K562 (cell line): Measurements from ENCODE around the gene CAMK2B. TPM values are rescaled to one million over a fixed set of nuclear protein-coding genes. Genes with fewer than 3 reads are reported as not detected.

Experiments
- ATAC-seq: fragments of 200-7000 bp; cut with Tn5 transposase; 3 replicates; pipeline ENCODE4 v1.9.1; 2020; ENCODE audit warnings: moderate library complexity
- BruUV-seq: library from RNA; stranded (reverse); fragments of 400-500 nt; replicated peaks from 2 replicates; lab custom pipeline; 2021; lab: Mats Ljungman, UMichigan
- CTCF ChIA-PET: fragments of 300-600 bp; formaldehyde crosslinking; extraction: SDS; loops from one replicate; lab custom pipeline; 2021; ENCODE audit warnings: low intra/inter-chr PET ratio; lab: Yijun Ruan, JAX
- POLR2A ChIA-PET: fragments of 300-600, 350-650 bp; sonication (Branson Sonifier 250); formaldehyde crosslinking; extraction: SDS; loops from one replicate; lab custom pipeline; 2021; ENCODE audit warnings: antibody characterized with exemption, inconsistent platforms; lab: Yijun Ruan, JAX
- DNase-seq, 4 experiments: peaks; one replicate each; pipeline versions ENCODE4 v3.0.0 to v3.0.0-alpha.2; 2011 to 2018; ENCODE audit warnings: low spot score in 3 of 4, mixed read lengths in 3 of 4; ENCODE audit errors: extremely low read depth in 1 of 4
- FAIRE-seq: peaks from 2 replicates; lab custom pipeline; 2011; peaks lifted over from hg19 to GRCh38; lab: Jason Lieb, UNC
- H2AFZ ChIP-seq: 2 replicates; pipeline ENCODE4 v1.6.0; 2011; ENCODE audit warnings: low read depth, low read length, control low read depth, inconsistent platforms
- H3K27ac ChIP-seq: fragments of 200-600 bp; 3 replicates; pipeline ENCODE4 v1.8.0; 2011; ENCODE audit warnings: low read depth, mild to moderate bottlenecking, control low read depth, inconsistent platforms, low read length, moderate library complexity, mixed read lengths; ENCODE audit errors: extremely low read depth
- H3K27me3 ChIP-seq, 2 experiments: fragments of 300-600 bp in 1 of 2; 2 replicates in 1 of 2; 3 replicates in 1 of 2; pipeline versions ENCODE4 v1.6.0 to v1.8.0; 2011; ENCODE audit warnings: inconsistent platforms in 2 of 2, low read length in 2 of 2, mild to moderate bottlenecking in 1 of 2, mixed read lengths in 1 of 2, moderate library complexity in 1 of 2; ENCODE audit not compliant: control insufficient read depth in 2 of 2, insufficient read depth in 2 of 2
- H3K36me3 ChIP-seq: fragments of 300-600 bp; 3 replicates; pipeline ENCODE4 v1.8.0; 2011; ENCODE audit warnings: mild to moderate bottlenecking, low read length, inconsistent platforms; ENCODE audit not compliant: control insufficient read depth, insufficient read depth
- H3K4me1 ChIP-seq, 2 experiments: fragments of 200-600 bp in 1 of 2; replicated peaks in 1 of 2; 2 replicates in 1 of 2; 3 replicates in 1 of 2; pipeline versions ENCODE4 v1.5.1 to v1.8.0; 2011; ENCODE audit warnings: inconsistent platforms in 2 of 2, low read length in 2 of 2, mild to moderate bottlenecking in 1 of 2, mixed read lengths in 1 of 2, moderate library complexity in 1 of 2; ENCODE audit not compliant: control insufficient read depth in 2 of 2, insufficient read depth in 2 of 2
- H3K4me2 ChIP-seq: 2 replicates; pipeline ENCODE4 v1.6.1; 2011; ENCODE audit warnings: low read length, control low read depth, inconsistent platforms, mixed read lengths; ENCODE audit not compliant: insufficient read depth
- H3K4me3 ChIP-seq: fragments of 200-600 bp; sonication (generic), shearing (Covaris generic); 2 replicates; pipeline ENCODE4 v1.5.1; 2016; ENCODE audit warnings: control low read depth, inconsistent platforms
- H3K79me2 ChIP-seq: fragments of 200-600 bp; 3 replicates; pipeline ENCODE4 v1.8.0; 2011; ENCODE audit warnings: low read length, inconsistent platforms; ENCODE audit not compliant: control insufficient read depth, insufficient read depth
- H3K9ac ChIP-seq, 2 experiments: 2 replicates each; pipeline versions ENCODE4 v1.6.0 to v1.6.1; 2011; ENCODE audit warnings: low read depth in 2 of 2, low read length in 2 of 2, control low read depth in 1 of 2, inconsistent platforms in 1 of 2, mild to moderate bottlenecking in 1 of 2, mixed read lengths in 1 of 2; ENCODE audit not compliant: insufficient read depth in 1 of 2
- H3K9me1 ChIP-seq: one replicate; pipeline ENCODE4 v1.6.0; 2011; ENCODE audit warnings: inconsistent platforms, mild to moderate bottlenecking, low read length, moderate library complexity; ENCODE audit not compliant: control insufficient read depth, insufficient read depth
- H3K9me3 ChIP-seq: replicated peaks from 2 replicates; pipeline ENCODE4 v1.5.1; 2011; ENCODE audit warnings: low read depth, low read length, inconsistent platforms; ENCODE audit not compliant: control insufficient read depth, insufficient read depth
- H4K20me1 ChIP-seq: replicated peaks from 2 replicates; pipeline ENCODE4 v1.6.1; 2011; ENCODE audit warnings: low read length, inconsistent platforms, mixed read lengths; ENCODE audit not compliant: control insufficient read depth, insufficient read depth
- ATF1 ChIP-seq, 2 experiments: fragments of 450-650 bp in 1 of 2; IDR thresholded peaks; 2 replicates each; pipeline ENCODE4 v1.6.1; 2016; ENCODE audit warnings: missing compliant biosample characterization in 1 of 2, missing genetic modification characterization in 1 of 2
- BRF1 ChIP-seq: IDR thresholded peaks from 3 replicates; pipeline ENCODE4 v1.6.1; 2011; ENCODE audit warnings: borderline replicate concordance, mild to moderate bottlenecking; ENCODE audit not compliant: insufficient read length; ENCODE audit errors: extremely low read depth
- CBX2 ChIP-seq: fragments of 200-600 bp; sonication (generic); IDR thresholded peaks from one replicate; pipeline ENCODE4 v1.6.1; 2012; ENCODE audit warnings: mild to moderate bottlenecking, low read length, inconsistent platforms; ENCODE audit not compliant: insufficient read depth, poor library complexity, severe bottlenecking
- CREM ChIP-seq: IDR thresholded peaks from 2 replicates; pipeline ENCODE4 v1.6.1; 2014; ENCODE audit warnings: antibody characterized with exemption, low read depth
- ETV1 ChIP-seq: fragments of 450-650 bp; conservative IDR thresholded peaks from 2 replicates; pipeline ENCODE4 v1.6.1; 2016; ENCODE audit warnings: missing genetic modification characterization, control low read depth, low read depth, missing compliant biosample characterization
- GABPB2 ChIP-seq: fragments of 250-450 bp; sonication (Bioruptor Pico); conservative IDR thresholded peaks from 2 replicates; pipeline ENCODE4 v1.5.1; 2021; ENCODE audit warnings: mild to moderate bottlenecking
- HMGN3 ChIP-seq: IDR thresholded peaks from 2 replicates; pipeline ENCODE4 v1.6.1; 2011; ENCODE audit warnings: borderline replicate concordance, low read depth, mild to moderate bottlenecking, mixed read lengths, low read length; ENCODE audit not compliant: insufficient read length; ENCODE audit errors: extremely low read depth
- HNRNPUL1 ChIP-seq: fragments of 200-400 bp; formaldehyde crosslinking; IDR thresholded peaks from 2 replicates; pipeline ENCODE4 v1.6.1; 2017; ENCODE audit warnings: low read length
- KDM2B ChIP-seq: fragments of 250-450 bp; sonication (Bioruptor Pico); IDR thresholded peaks from 2 replicates; pipeline ENCODE4 v1.8.0; 2021; ENCODE audit warnings: mild to moderate bottlenecking, moderate library complexity
- LARP7 ChIP-seq: fragments of 450-650 bp; IDR thresholded peaks from 2 replicates; pipeline ENCODE4 v1.6.1; 2016
- RAD21 ChIP-seq, 2 experiments: fragments of 250-450 bp in 1 of 2; fragments of 450-650 bp in 1 of 2; sonication (Bioruptor Pico) in 1 of 2; formaldehyde crosslinking in 1 of 2; IDR thresholded peaks in 1 of 2; conservative IDR thresholded peaks in 1 of 2; 2 replicates each; pipeline versions ENCODE4 v1.4.0 to v1.8.0; 2020 to 2022; ENCODE audit warnings: mild to moderate bottlenecking in 2 of 2, moderate library complexity in 1 of 2
- RNF2 ChIP-seq: sonication (generic); IDR thresholded peaks from 2 replicates; pipeline ENCODE4 v1.6.1; 2016
- SMARCE1 ChIP-seq: fragments of 450-650 bp; IDR thresholded peaks from 2 replicates; pipeline ENCODE4 v1.7.1; 2016; ENCODE audit warnings: mild to moderate bottlenecking
- SP2 ChIP-seq: IDR thresholded peaks from 2 replicates; pipeline ENCODE4 v1.6.1; 2011; ENCODE audit warnings: mild to moderate bottlenecking, low read depth, low read length, moderate library complexity; ENCODE audit not compliant: poor library complexity, severe bottlenecking; ENCODE audit errors: extremely low read depth
- ZNF551 ChIP-seq: fragments of 250-450 bp; sonication (Bioruptor Pico); IDR thresholded peaks from 2 replicates; pipeline ENCODE4 v1.5.0; 2021; ENCODE audit warnings: mild to moderate bottlenecking, moderate library complexity
- WGBS: fragments of 100-300 bp; shearing (Covaris generic); methylation state at CpG from one replicate; pipeline ENCODE4 v1.1.6; 2016; ENCODE audit warnings: low coverage, mixed read lengths; ENCODE audit not compliant: insufficient coverage; ENCODE audit errors: missing lambda C conversion rate; 5-methylcytosine and 5-hydroxymethylcytosine counted together
- in situ Hi-C: fragments of 300-500 bp; cut with MboI; formaldehyde crosslinking; loops from 4 replicates; pipeline ENCODE4 v1.15.0; 2018; ENCODE audit warnings: inconsistent platforms, mixed read lengths
- intact Hi-C: fragments of 100-400 bp; cut with micrococcal nuclease; formaldehyde crosslinking; loops from 2 replicates; pipeline ENCODE4 v1.14.2; 2022
- polyA plus RNA-seq, 8 experiments: library from polyadenylated mRNA; depleted of rRNA in 4 of 8; stranded (reverse) in 5 of 8; unstranded in 3 of 8; fragments of >200 nt; fragmentation: Nextera tagmentation in 2 of 8; fragmentation: Illumina TruSeq in 1 of 8; extraction: Ambion mirVana in 2 of 8; extraction: Trizol in 1 of 8; gene quantifications; 2 replicates each; pipeline versions ENCODE4 v1.2.1 to v1.2.3, GENCODE V29; 2011 to 2014; ENCODE audit warnings: inconsistent platforms in 1 of 8, missing spikeins in 1 of 8
- total RNA-seq, 7 experiments: library from RNA; depleted of rRNA in 6 of 7; stranded (reverse); fragments of >200 nt in 6 of 7; fragmentation: Illumina TruSeq in 2 of 7; extraction: Trizol in 2 of 7; gene quantifications; 2 replicates each; pipeline versions ENCODE4 v1.2.1 to v1.2.3, GENCODE V29; 2011 to 2021; ENCODE audit warnings: low replicate concordance in 1 of 7
- TF ChIP-seq, protein P1 (sequence below): fragments of 450-650 bp; formaldehyde crosslinking; IDR thresholded peaks from 2 replicates; pipeline ENCODE4 v1.4.0; 2020; ENCODE audit warnings: mild to moderate bottlenecking, mixed read lengths
- TF ChIP-seq, protein P2 (sequence below): sonication (generic); formaldehyde crosslinking; IDR thresholded peaks from 2 replicates; pipeline ENCODE4 v1.9.0; 2022; ENCODE audit warnings: mild to moderate bottlenecking, missing genetic modification reagents
- TF ChIP-seq, protein P3 (sequence below): fragments of 450-650 bp; IDR thresholded peaks from 2 replicates; pipeline ENCODE4 v1.6.1; 2017; ENCODE audit warnings: mild to moderate bottlenecking, moderate library complexity

Gene CAMK2B
- total and polyA plus RNA-seq, 9 of the 15 experiments (the other 6 are each of a cell fraction or from before 2014, with no cell fraction given): 0.04 to 0.09 (median 0.05) TPM; not detected in 4

DNA sequence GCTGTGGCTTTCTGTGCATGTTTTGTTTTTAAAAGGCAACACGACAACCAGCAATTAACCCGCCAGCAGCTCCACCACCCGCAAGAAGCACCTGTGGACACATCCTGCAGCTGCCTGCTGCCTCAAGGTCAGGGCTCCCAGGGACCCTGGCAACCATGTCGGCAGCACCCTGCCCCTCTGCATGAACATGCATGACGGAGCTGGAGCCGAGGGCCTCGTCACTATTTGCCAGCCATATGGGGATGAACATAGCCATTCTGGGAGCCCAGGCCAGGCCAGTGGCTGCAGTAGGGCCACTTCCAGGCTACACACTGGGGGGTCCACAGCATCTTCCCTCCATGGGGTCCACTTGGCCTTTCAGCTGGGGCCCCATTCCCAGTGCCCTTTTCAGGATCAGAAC lies 52.9 kb downstream of the CAMK2B start:
- in situ Hi-C loops: no loop called here
- no peaks in the 10 kb centered on the region for H3K9me1 ChIP-seq
- H2AFZ ChIP-seq: no peak overlapping the region
- H3K4me2 ChIP-seq: no peak overlapping the region
- no peak for FAIRE-seq
- TF ChIP-seq CBX2 (no peak), HMGN3 (no peak), RNF2 (no peak), LARP7 (no peak), ZNF551 (no peak), HNRNPUL1 (no peak), SP2 (no peak), CREM (no peak), KDM2B (CRISPR knock-in tag) (no peak), ETV1 (no peak), BRF1 (no peak), ATF1 (CRISPR knock-in tag; IDR thresholded peaks at IDR 0.05) (no peak), ATF1 (tag; IDR thresholded peaks at IDR 0.05) (no peak), GABPB2 (CRISPR knock-in tag) (no peak), SMARCE1 (no peak), RAD21 (CRISPR knock-in tag; conservative IDR thresholded peaks at IDR 0.05 in 1 of 2, IDR thresholded peaks at IDR 0.05 in 1 of 2) (no peak)
- TF ChIP-seq, protein P1, sequence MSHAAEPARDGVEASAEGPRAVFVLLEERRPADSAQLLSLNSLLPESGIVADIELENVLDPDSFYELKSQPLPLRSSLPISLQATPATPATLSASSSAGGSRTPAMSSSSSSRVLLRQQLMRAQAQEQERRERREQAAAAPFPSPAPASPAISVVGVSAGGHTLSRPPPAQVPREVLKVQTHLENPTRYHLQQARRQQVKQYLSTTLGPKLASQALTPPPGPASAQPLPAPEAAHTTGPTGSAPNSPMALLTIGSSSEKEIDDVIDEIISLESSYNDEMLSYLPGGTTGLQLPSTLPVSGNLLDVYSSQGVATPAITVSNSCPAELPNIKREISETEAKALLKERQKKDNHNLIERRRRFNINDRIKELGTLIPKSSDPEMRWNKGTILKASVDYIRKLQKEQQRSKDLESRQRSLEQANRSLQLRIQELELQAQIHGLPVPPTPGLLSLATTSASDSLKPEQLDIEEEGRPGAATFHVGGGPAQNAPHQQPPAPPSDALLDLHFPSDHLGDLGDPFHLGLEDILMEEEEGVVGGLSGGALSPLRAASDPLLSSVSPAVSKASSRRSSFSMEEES (CRISPR knock-in tag): no peak
- TF ChIP-seq, protein P2, sequence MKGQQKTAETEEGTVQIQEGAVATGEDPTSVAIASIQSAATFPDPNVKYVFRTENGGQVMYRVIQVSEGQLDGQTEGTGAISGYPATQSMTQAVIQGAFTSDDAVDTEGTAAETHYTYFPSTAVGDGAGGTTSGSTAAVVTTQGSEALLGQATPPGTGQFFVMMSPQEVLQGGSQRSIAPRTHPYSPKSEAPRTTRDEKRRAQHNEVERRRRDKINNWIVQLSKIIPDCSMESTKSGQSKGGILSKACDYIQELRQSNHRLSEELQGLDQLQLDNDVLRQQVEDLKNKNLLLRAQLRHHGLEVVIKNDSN (CRISPR knock-in tag): no peak
- TF ChIP-seq, protein P3, sequence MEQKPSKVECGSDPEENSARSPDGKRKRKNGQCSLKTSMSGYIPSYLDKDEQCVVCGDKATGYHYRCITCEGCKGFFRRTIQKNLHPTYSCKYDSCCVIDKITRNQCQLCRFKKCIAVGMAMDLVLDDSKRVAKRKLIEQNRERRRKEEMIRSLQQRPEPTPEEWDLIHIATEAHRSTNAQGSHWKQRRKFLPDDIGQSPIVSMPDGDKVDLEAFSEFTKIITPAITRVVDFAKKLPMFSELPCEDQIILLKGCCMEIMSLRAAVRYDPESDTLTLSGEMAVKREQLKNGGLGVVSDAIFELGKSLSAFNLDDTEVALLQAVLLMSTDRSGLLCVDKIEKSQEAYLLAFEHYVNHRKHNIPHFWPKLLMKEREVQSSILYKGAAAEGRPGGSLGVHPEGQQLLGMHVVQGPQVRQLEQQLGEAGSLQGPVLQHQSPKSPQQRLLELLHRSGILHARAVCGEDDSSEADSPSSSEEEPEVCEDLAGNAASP: no peak
- TF ChIP-seq, all 486 proteins: peak for 0
- no peak for ATAC-seq
- DNase-seq: no peak
- Histone ChIP-seq H3K79me2 (no peaks in the 10 kb centered on the region), H3K27ac (no peak overlapping the region), H3K9ac (no peak overlapping the region; a peak in 1 of 4 replicates), H3K9me3 (no peaks in the 10 kb centered on the region), H3K27me3 (peaks cover 31 to 81% of the 10 kb centered on the region in 2 experiments; a peak in 4 of 5 replicates), H3K4me3 (no peak overlapping the region), H3K4me1 (peaks cover 0 to 11% of the 10 kb centered on the region in 2 experiments; a peak in 2 of 5 replicates), H4K20me1 (no peaks in the 10 kb centered on the region), H3K36me3 (no peaks in the 10 kb centered on the region)
- intact Hi-C loops: no loop called here
- BruUV-seq: no TSS peak
- WGBS: 6% methylated on average over 7 of the region's 7 CpGs
- ChIA-PET CTCF (no interaction called here), POLR2A (interaction anchor here (0.6 to 1.8 kb wide), 2 partner anchors 10 to 156 kb away, joined by 3 read pairs; no protein-coding TSS in a partner anchor)
